ENCODE results near the gene COL8A2. TPM values are rescaled to one million over a fixed set of nuclear protein-coding genes. Genes with fewer than 3 reads are reported as not detected.

The COL8A2 gene
- total RNA-seq, 1 experiment from 2014 or later = 1.2 TPM

- Histone ChIP-seq H3K27me3 (ENCODE audit: control insufficient read depth, insufficient read depth, low read length) (no peaks in the 10 kb centered on the region), H3K9me3 (ENCODE audit: control insufficient read depth, insufficient read depth, low read depth, low read length) (no peaks in the 10 kb centered on the region), H3K4me3 (ENCODE audit: low read depth in 2 of 2, low read length in 2 of 2) (no peak overlapping the region), H3K27ac (ENCODE audit: low read length) (no peak overlapping the region), H3K4me1 (ENCODE audit: control insufficient read depth, insufficient read depth, low read length) (peaks cover 3% of the 10 kb centered on the region; the same call in 1 of the 2 replicates), H3K36me3 (ENCODE audit: control insufficient read depth, insufficient read depth, low read length) (peaks cover 13% of the 10 kb centered on the region)
- POLR2A ChIA-PET = no interaction called here
- in situ Hi-C loops (cut with HindIII; ENCODE audit: low pct_unique_long_range_greater_than_20kb, low sequenced_read_pairs) (no loop called here), intact Hi-C loops (cut with micrococcal nuclease; ENCODE audit: unreplicated experiment) (no loop called here)
- no peak for TF ChIP-seq TCF7L2 (IDR thresholded peaks at IDR 0.05; ENCODE audit: low read depth, low read length)
- no peak for TF ChIP-seq POLR2AphosphoS5 (IDR thresholded peaks at IDR 0.05; ENCODE audit: low read depth, low read length)
- TF ChIP-seq CTCF (IDR thresholded peaks at IDR 0.05) = no peak
- no peak for TF ChIP-seq SIN3A (IDR thresholded peaks at IDR 0.05; ENCODE audit: borderline replicate concordance, insufficient read depth, low read depth, low read length)
- TF ChIP-seq REST (IDR thresholded peaks at IDR 0.05; ENCODE audit: insufficient read depth in 1 of 2, low read depth in 2 of 2, low read length in 1 of 2) = no peak
- ATAC-seq (no peak), DNase-seq (ENCODE audit: low read depth, low spot score) (no peak)
- CTCF ChIA-PET = no interaction called here
- BruUV-seq (replicated peaks) = no TSS peak
Measured at GRCh38 chr1:36093929-36094328, 31.1 kb downstream of the COL8A2 start.

DNA sequence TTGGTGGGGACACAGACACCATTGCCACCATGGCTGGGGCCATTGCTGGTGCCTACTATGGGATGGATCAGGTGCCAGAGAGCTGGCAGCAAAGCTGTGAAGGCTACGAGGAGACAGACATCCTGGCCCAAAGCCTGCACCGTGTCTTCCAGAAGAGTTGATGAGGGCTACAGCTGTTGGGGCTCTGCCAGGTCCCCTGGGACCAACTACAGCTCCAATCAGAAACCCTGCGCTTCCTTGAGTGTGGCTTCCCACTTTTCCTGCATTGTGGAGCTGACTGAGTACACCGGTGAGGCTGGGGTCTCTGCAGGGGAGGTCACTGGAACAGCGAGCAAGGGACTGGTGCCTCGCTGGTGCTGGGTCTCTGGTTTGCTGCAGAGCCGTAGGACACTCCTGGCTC lies 31.8 kb downstream of the COL8A2 start:
- Histone ChIP-seq H3K36me3 (ENCODE audit: control insufficient read depth, insufficient read depth, low read length) (peaks cover 13% of the 10 kb centered on the region), H3K4me1 (ENCODE audit: control insufficient read depth, insufficient read depth, low read length) (peaks cover 3% of the 10 kb centered on the region; the same call in 1 of the 2 replicates), H3K9me3 (ENCODE audit: control insufficient read depth, insufficient read depth, low read depth, low read length) (no peaks in the 10 kb centered on the region), H3K27me3 (ENCODE audit: control insufficient read depth, insufficient read depth, low read length) (no peaks in the 10 kb centered on the region), H3K4me3 (ENCODE audit: low read depth in 2 of 2, low read length in 2 of 2) (no peak overlapping the region), H3K27ac (ENCODE audit: low read length) (no peak overlapping the region)
- CTCF ChIA-PET = no interaction called here
- no peak for TF ChIP-seq POLR2AphosphoS5 (IDR thresholded peaks at IDR 0.05; ENCODE audit: low read depth, low read length)
- TF ChIP-seq SIN3A (IDR thresholded peaks at IDR 0.05; ENCODE audit: borderline replicate concordance, insufficient read depth, low read depth, low read length) = no peak
- no peak for TF ChIP-seq REST (IDR thresholded peaks at IDR 0.05; ENCODE audit: insufficient read depth in 1 of 2, low read depth in 2 of 2, low read length in 1 of 2)
- no peak for TF ChIP-seq CTCF (IDR thresholded peaks at IDR 0.05)
- no peak for TF ChIP-seq TCF7L2 (IDR thresholded peaks at IDR 0.05; ENCODE audit: low read depth, low read length)
- ATAC-seq (no peak), DNase-seq (ENCODE audit: low read depth, low spot score) (no peak)
- in situ Hi-C loops (cut with HindIII; ENCODE audit: low pct_unique_long_range_greater_than_20kb, low sequenced_read_pairs) = no loop called here
- BruUV-seq (replicated peaks) = no TSS peak
- POLR2A ChIA-PET = no interaction called here
- intact Hi-C loops (cut with micrococcal nuclease; ENCODE audit: unreplicated experiment) = no loop called here

All from Panc1 (cell line).